Colonic mucosa (tissue), 4 donors: Measurements from ENCODE around the gene ATP10A. TPM values are rescaled to one million over a fixed set of nuclear protein-coding genes. Genes with fewer than 3 reads are reported as not detected.

Source experiments
- DNase-seq: peaks from one replicate; pipeline ENCODE4 v3.0.0-alpha.2; 2020
- H3K27ac ChIP-seq: fragments of 200-600 bp; one replicate; pipeline ENCODE4 v1.8.0; 2021
- H3K27me3 ChIP-seq: fragments of 200-600 bp; one replicate; pipeline ENCODE4 v1.8.0; 2021
- H3K36me3 ChIP-seq: fragments of 200-600 bp; one replicate; pipeline ENCODE4 v1.8.0; 2021
- H3K4me1 ChIP-seq: fragments of 200-600 bp; one replicate; pipeline ENCODE4 v1.8.0; 2021; ENCODE audit warnings: mild to moderate bottlenecking
- H3K4me3 ChIP-seq: fragments of 200-600 bp; one replicate; pipeline ENCODE4 v1.8.0; 2021
- H3K9ac ChIP-seq, 2 donors: one replicate each; pipeline ENCODE4 v1.7.0; 2013; ENCODE audit warnings: control low read depth in 2 of 2, low read depth in 2 of 2, low read length in 2 of 2
- H3K9me3 ChIP-seq: fragments of 200-600 bp; one replicate; pipeline ENCODE4 v1.8.0; 2021
- CTCF ChIP-seq: fragments of 200-600 bp; IDR thresholded peaks from one replicate; pipeline ENCODE4 v1.8.0; 2022; ENCODE audit warnings: antibody characterized with exemption, mild to moderate bottlenecking
- intact Hi-C: fragments of 100-400 bp; cut with DNase I; formaldehyde crosslinking; loops from one replicate; pipeline ENCODE4 v1.14.1; 2022
- total RNA-seq, 2 donors: library from RNA; stranded (reverse); fragmentation: NEBNext Ultra II Directional in 1 of 2; extraction: Animal tissue kit (Norgen Biotek cat#: 25700) in 1 of 2; gene quantifications; one replicate each; pipeline ENCODE4 v1.2.1, GENCODE V29; 2021
- donor health status: healthy.
- donor health status: DM: no; HTN: no; CAD: no.
- donor health status: DM: no; HTN: no; CAD: no.

The ATP10A gene
- total RNA-seq, 2 donors from 2014 or later, result 0.89 to 1.0 TPM

- no peaks in the 10 kb centered on the region for H3K9me3 ChIP-seq
- no peak for TF ChIP-seq CTCF
- no peaks in the 10 kb centered on the region for H3K4me1 ChIP-seq
- intact Hi-C loops, result no loop called here
- H3K27me3 ChIP-seq, result no peaks in the 10 kb centered on the region
- no peak overlapping the region for H3K9ac ChIP-seq
- H3K27ac ChIP-seq, result no peak overlapping the region
- H3K36me3 ChIP-seq, result no peaks in the 10 kb centered on the region
- H3K4me3 ChIP-seq, result no peak overlapping the region
- DNase-seq, result no peak
Observed at GRCh38 chr15:25688166-25688565, 175.0 kb downstream of the ATP10A start.

- Histone ChIP-seq H3K9me3 (no peaks in the 10 kb centered on the region), H3K4me3 (no peak overlapping the region), H3K36me3 (no peaks in the 10 kb centered on the region), H3K27ac (no peak overlapping the region), H3K27me3 (no peaks in the 10 kb centered on the region), H3K4me1 (no peaks in the 10 kb centered on the region), H3K9ac (no peak overlapping the region)
- intact Hi-C loops, result no loop called here
- DNase-seq, result no peak
- no peak for TF ChIP-seq CTCF
Observed at GRCh38 chr15:25687689-25688088, 175.4 kb downstream of the ATP10A start.

GRCh38 chr15:25687276-25687675 is 175.9 kb downstream of the ATP10A start:
- TF ChIP-seq CTCF, result no peak
- no peak for DNase-seq

GRCh38 chr15:25686780-25687179 is 176.3 kb downstream of the ATP10A start:
- DNase-seq, result no peak
- Histone ChIP-seq H3K4me1 (no peaks in the 10 kb centered on the region), H3K27ac (no peak overlapping the region), H3K36me3 (no peaks in the 10 kb centered on the region), H3K4me3 (no peak overlapping the region), H3K27me3 (no peaks in the 10 kb centered on the region), H3K9ac (no peak overlapping the region), H3K9me3 (no peaks in the 10 kb centered on the region)
- intact Hi-C loops, result no loop called here
- TF ChIP-seq CTCF, result no peak

More at GRCh38 chr15:25687276-25687675, 175.9 kb downstream of the ATP10A start:
- H3K4me3 ChIP-seq, result no peak overlapping the region
- H3K4me1 ChIP-seq, result no peaks in the 10 kb centered on the region
- H3K36me3 ChIP-seq, result no peaks in the 10 kb centered on the region
- no peak overlapping the region for H3K27ac ChIP-seq
- H3K9ac ChIP-seq, result no peak overlapping the region
- no peaks in the 10 kb centered on the region for H3K9me3 ChIP-seq
- intact Hi-C loops, result no loop called here
- H3K27me3 ChIP-seq, result no peaks in the 10 kb centered on the region

- Histone ChIP-seq H3K4me3 (no peak overlapping the region), H3K36me3 (no peaks in the 10 kb centered on the region), H3K4me1 (no peaks in the 10 kb centered on the region), H3K9ac (no peak overlapping the region), H3K9me3 (no peaks in the 10 kb centered on the region), H3K27ac (no peak overlapping the region), H3K27me3 (no peaks in the 10 kb centered on the region)
- intact Hi-C loops, result no loop called here
- no peak for TF ChIP-seq CTCF
- DNase-seq, result no peak
Observed at GRCh38 chr15:25684521-25685431, 178.4 kb downstream of the ATP10A start.
